ENCODE results near the gene CACNA1E.
A peak's percentile ranks its signal among the peaks of the same experiment; 100 is the strongest.

CACNA1E gene

DNA sequence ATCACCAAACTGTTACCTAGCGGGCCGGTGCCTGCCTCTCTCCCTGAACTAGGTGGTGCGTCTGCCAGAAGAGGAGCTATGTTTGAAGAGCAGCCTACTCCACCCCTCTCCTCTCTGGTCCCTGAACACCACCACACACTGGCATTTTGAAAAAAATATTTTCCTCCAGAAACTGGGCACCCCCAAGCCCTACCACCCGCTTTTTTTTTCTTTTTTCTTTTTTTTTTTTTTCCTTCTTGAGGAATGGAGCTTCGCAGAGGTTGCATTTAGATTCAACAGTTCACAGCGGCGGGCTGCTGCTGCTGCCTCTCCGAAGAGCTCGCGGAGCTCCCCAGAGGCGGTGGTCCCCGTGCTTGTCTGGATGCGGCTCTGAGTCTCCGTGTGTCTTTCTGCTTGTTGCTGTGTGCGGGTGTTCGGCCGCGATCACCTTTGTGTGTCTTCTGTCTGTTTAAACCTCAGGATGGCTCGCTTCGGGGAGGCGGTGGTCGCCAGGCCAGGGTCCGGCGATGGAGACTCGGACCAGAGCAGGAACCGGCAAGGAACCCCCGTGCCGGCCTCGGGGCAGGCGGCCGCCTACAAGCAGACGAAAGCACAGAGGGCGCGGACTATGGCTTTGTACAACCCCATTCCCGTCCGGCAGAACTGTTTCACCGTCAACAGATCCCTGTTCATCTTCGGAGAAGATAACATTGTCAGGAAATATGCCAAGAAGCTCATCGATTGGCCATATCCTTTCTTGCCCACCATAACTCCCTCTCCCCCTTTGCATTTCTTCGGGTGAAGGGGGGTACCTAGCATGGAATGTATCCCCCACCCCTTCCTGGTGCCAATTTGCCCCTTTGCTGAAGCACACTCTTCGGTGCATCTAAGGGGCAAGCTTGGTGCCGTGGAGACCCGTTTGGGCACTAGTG is at the start of gene CACNA1E:
Gene CACNA1E, plus strand, starts transcription at position 233 of the 911 bp plus-strand sequence. Its CDS starts 228 bp downstream, at position 461.
- DNase-seq, result no peak

DNA sequence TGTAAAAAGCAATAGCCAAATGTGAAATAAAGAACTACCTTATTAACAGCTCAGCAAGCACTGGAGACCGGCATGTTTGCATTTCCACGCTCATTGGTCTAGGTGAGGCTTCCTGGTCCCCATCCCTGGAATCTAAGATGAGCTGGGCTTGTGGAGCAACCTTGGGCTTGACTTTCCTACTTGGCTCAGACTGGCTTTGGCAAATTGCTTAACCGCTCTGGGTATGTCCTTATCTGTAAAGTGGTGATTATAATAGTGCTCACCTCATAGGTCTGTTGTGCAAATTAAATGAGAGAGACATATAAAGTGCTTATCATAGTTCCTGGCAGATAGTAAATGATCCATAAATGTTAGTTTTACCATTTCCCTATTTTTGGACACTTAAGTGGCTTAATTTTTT is 49.4 kb upstream of the CACNA1E start:
- DNase-seq, result no peak

DNA sequence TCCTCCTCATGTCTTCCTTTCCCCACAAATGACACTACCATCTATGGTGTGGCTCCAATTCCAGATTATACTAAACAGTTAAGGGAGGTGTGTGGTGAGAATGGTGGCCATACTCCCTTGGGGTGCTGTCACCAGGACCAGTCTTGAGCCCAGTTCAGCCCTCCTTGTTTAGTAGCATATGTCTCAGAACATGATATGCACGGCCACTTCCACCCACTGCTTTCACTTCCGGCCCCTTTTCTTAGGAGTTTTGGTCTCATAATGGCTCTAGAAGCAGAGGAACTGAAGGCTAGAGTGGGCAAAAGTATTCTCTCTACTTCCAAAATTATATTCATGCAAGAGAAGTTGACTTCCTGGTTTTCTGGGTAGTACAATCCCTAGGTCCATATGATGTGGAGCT is 45.3 kb upstream of the CACNA1E start:
- DNase-seq, result no peak

DNA sequence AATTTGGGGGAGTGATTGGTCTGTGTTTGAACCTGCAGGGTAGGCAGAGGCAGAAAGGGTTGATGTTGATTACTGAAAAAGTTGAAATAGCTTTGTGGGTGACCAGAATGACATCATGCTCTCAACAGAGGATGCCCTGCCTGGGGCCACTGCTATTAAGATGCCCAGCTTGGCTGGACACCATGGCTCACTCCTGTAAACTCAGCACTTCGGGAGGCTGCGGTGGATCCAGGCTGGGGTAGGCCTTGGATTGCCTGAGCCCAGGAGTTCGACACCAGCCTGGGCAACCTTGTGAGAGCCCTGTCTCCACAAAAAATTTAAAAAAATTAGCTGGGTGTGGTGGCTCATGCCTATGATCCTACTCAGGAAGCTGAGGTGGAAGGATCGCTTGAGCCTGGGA is 42.8 kb upstream of the CACNA1E start:
- DNase-seq, result no peak

DNA sequence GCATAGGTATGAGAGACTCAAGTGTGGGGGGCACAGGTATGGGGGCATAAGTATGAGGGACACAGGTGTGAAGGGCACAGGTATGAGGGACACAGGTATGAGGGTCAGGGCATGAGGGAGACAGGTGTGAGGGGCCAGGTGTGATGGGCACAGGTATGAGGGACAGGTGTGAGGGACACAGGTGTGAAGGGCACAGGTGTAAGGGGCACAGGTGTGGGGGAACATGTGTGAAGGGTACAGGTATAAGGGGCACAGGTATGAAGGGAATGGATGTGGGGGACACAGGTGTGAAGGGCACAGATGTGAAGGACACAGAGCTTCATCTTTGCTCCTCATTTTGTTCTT is 41.2 kb upstream of the CACNA1E start:
- no peak for DNase-seq

DNA sequence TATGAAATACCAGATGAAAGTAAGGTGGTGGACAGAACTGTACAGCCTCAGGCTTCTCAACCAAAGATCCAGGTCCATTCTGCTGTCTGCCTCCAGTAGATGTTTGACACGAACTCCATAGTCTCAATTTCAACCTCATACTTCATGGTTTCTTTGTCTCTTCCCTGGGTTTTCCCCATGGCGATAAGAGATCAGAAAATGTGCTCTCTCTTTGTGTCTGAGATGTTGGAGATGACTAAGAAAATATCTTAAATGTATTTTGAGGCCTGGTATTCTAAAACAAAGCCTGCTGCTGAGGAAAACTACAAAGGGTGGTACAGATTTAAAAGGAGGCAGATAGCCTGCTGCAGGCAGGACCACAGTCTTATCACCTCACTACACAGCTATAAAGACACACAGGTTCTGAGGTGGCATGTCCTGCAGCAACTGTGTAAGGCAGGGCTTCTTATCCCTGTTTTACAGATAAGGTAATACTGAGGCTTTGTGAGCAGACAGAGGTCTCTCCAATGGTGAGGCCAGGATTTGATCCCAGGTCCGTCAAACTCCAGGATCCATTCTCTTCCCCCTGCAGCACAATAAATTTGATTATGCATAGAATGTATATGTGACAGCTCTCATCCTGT is 40.0 kb upstream of the CACNA1E start:
- no peak for DNase-seq

DNA sequence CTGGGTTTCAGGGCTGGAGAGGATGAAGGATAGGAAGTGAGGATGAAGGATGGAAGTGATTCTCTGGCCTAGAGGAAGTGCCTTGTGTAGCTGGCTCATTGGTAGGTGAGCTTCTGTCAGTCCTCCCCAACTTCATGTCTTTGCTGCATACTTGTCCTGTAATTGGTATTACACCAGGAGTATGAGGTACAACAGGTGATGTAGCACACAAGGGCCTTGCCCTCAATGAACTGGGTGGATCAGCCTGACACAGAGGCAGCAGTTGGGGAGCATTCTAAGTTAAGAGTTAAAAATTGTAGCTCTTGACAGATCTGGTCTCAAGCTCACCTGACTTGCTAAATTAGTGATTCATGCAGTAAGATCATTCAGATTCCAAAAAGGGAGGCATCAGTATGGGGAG is 37.9 kb upstream of the CACNA1E start:
- DNase-seq, result no peak

DNA sequence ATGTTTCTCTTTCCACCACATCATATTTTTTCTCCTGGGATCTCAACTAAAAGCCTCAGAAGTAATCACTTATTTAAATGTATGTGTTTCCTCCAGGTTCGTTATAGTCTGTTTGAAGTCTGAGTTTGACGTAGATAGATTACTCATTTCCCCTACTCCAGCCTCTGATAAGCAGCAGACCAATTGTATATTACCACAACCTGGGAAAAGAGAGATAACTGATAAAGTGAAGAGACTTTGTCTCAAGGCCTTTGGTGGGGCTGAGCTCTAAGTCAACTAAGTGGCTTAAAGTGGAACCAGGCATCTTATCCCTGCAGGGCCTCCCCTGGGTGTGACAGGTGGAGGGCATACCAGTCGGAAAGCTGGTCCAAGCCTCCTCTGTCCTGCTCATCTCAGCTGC is 34.9 kb upstream of the CACNA1E start:
- no peak for DNase-seq

DNA sequence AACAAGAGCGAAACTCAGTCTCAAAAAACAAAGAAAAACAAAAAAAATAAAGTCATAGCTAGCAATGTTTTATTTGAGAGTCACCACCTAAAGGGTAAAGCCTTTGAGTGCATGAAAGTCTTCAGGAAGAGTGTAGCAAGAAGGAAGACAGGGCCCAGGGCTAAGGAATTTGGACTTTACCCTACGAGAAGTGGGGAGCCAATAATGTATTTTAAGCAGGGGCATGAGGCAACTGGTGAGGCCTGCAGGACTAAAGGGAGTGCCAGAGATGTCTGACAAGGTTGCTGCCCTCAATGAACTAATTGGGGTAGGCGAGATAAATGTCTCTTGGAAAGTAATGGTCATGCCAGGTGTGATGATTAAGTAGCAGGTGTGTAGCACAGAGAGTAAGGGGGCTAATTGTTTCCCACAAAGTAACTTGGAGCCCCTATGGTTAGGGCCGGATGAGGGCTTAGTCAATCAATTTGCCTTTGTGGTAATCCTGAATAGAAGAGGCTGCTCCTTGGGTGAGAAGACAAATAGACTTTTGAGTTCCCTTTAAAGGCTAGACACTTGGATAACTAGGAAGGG is 31.6 kb upstream of the CACNA1E start:
- no peak for DNase-seq

DNA sequence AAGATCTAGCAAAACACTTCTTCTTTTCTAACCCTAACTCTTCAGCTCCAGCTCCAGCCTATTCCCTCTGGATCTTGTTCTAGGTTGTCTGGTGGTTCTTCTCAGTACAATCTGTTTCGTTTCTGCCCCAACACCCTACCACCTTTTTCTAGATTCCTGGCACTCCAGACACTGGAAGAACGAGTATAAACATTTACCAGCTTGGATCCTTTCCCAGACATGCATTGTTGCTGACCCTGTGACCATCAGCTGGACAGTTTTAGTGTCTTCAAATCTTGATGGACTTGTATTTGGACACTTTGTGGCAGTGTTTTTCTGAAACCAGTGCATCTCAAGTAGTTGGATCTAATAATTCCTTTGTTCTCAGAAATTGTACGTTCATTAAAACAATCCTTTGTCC is 30.6 kb upstream of the CACNA1E start:
- no peak for DNase-seq

DNA sequence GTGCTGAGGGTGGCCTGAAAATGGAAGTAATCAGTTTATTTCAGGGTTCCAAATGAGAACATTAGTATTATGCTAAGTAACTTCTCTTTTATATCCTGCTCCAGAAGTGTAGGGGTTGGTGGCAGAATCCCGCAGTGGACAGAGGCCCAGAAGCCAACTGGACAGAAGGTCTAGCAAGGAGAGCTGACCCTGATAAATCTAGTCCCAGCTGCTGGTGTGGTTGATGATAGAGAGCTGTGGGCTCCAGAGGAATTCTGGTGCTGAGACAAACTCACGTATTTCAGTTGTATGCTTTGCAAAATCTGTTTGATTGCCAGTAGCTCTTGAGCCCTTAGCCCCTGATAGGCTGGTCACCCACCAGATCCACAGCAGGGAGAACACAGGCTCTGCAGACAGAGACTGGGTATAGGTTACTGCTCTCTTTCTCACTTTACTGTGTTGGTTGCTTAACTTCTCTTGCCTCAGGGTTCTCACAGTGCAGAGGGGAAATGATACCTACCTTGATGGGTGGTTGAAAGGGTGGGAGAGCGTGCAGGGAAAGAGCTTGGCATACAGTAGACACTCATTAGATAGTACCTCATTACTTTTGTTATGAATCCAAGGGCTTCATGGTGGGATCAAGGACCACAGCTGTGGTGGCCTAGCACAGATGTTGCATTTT is 29.6 kb upstream of the CACNA1E start:
- no peak for DNase-seq

DNA sequence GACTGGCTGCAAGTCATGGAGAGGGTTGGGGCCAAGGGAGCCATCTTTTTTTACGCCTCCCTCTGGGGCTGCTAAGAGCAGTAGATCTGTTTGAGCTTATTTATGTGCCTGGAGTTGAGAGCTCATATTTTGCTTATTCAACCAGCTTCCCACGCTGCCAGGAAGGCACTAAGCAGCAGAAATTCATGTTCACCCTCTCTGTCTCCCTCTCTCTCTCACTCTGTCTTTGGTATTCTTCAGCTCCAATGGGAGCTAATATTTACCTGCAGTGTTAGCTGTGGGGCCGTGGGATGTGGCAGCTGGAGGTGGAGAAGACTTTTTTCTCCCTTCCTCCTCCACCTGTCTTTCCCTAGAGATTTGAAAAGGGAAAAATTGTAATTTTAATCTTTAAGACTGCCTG is 26.8 kb upstream of the CACNA1E start:
- no peak for DNase-seq

DNA sequence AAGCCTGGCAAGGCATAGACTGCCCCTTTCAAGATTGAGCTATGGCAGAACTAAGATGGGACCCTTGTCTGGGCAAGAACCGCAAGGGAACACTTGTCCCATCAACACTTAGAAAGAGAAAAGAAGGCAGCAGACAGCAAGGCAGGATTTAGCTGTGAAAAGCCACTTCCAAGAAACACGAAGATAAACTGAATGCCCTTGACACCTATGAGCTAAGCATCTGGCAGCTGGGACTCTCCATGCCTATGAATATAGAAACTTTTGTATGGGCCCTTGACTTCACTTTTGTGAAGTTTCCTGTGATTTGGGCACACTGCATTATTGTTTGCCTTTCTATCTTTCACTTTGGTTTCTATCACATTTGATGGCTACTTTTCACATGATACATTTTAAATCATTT is 24.9 kb upstream of the CACNA1E start:
- DNase-seq, result no peak

DNA sequence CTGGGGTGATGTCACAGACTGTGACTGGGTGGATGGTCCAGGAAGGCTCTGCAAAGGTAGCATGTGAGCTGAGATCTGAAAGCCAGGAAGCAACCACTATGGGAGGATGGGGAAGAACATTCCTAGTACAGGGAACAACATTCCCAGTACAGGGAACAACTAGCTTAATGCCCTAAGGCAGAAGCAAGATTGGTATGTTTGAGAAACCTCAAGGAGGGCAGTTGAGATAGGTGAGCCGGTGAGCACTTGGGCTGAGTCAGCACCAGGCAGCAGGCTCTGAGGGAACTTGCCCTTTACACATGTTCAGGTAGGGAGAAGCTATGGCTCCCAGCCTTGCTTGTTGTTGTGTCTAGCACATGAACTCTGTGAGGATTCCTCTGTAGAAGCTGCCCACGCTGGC is 24.2 kb upstream of the CACNA1E start:
- DNase-seq, result no peak

DNA sequence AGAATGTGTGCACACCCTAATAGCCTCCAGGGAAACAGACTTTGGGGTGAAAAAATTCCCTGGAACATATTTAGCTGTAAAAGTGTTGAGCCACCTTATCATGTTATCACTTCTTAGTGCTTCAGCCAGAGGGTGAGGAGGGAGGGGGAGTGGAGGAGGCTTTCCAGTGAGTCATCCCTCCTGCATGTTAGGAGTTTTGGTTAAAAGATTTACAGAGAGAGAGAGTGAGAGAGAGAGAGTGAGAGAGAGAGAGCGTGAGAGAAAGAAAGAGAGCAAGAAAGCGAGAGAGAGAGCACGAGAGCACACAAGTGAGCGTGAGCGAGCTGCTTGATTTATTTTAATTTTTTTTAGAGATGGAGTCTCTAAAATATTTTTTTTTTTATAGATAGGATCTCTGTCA is 13.5 kb upstream of the CACNA1E start:
- DNase-seq, result no peak

DNA sequence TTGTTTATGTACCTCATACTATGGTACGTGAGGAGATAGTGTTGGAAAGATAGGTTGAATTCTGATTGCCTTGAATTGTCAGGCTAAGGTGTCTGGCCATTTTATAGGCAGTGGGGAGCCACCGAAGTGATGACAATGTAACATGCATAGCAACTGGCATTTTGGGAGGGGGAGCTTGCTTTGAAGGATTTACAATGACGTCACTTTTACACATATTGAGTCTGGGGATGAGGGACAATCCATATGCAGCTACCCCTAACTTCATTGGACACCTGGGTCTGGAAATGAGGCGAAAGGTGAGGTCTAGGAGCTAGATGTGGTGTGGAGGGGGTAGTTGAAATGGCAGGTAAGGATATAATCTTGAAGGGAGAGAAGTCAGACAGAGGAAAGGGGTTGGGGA is 7.7 kb upstream of the CACNA1E start:
- no peak for DNase-seq

DNA sequence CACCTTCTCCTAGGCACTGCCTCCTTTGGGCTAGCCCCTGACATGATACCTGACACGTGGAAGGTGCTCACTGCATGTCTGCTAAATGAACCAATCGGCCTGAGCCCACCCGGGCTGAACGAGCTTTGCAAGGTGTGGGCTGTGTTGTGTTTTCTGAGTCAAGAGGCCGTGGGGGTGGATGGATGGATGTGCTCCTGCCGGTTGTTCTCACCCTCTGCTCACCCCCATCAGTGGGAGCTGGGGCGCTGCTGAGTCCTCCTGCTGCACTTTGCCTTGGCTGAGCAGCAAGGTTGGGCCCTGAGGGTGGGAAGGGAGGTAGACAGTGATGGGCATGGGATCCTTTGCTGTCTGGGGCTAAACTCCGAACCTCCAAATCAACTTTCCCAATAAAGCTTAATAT is 6.7 kb upstream of the CACNA1E start:
- DNase-seq, result no peak

DNA sequence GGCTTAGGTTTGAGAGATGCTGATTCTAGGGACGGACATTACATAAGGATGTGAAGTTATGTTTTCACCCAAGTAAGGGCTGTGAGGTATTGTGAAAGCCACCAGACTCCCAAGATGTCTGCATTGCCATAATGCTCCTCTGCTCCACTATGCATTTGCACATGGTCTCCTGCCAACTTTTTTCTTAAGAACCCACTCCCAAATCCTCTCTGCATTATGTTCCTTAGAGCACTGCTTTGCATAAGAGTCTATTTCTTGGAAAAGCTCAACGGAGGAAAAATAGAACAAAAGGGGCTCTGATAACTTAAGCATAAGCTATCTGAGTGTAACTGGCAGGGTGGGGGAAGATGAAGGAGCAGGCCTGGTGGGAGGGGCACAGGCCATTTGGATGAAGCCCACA is 5.0 kb upstream of the CACNA1E start:
- DNase-seq, result no peak

DNA sequence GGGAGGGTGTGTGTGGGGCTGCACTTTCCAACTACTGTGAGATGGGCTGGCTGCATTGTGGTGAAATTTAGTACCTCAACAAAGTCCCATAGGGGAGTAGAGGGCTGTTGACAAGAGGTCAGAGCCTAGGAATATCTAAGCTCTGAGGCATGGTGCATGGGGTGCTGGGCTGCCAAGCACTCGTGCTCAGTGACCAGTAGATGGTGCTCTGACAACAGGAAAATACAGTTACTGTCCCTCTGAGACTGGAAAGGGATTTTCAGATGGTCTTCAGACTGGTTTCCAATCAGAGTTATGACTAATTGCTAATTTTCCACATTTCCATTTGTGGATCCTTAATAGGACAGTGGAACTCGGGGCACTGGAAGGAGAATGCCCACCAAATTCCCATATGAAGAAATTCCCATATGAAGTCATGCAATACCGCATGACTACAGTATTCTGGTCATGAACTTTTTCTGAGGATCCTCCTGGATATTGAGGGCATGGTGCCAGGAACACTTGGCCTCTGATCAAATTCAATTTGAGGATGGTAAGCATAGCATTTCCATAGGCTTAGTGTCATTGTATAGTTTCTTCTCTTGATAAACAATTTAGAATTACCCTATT is 4.1 kb upstream of the CACNA1E start:
- DNase-seq, result peak; percentile 34

DNA sequence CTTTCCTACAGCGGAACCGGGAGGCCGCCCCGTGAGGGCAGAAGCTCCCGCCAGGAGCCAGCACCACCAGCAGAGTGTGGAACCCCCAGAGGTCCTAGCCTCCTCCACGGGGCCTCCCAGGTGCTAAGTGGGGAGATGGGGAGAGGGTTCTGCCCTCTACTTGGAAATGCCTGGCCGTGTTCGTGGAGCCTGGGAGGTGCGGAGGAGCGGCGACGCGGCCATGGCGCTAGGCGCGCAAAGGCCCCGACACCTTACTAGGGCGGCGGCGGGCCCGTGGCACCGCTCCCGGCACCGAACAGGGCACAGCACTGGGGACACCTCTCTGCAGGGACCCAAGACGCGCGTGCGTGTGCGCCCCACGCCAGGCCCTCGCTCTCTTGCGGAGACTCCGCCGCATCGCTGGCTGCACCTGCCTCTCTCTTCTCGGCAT is 1.3 kb upstream of the CACNA1E start:
- DNase-seq, result no peak

DNA sequence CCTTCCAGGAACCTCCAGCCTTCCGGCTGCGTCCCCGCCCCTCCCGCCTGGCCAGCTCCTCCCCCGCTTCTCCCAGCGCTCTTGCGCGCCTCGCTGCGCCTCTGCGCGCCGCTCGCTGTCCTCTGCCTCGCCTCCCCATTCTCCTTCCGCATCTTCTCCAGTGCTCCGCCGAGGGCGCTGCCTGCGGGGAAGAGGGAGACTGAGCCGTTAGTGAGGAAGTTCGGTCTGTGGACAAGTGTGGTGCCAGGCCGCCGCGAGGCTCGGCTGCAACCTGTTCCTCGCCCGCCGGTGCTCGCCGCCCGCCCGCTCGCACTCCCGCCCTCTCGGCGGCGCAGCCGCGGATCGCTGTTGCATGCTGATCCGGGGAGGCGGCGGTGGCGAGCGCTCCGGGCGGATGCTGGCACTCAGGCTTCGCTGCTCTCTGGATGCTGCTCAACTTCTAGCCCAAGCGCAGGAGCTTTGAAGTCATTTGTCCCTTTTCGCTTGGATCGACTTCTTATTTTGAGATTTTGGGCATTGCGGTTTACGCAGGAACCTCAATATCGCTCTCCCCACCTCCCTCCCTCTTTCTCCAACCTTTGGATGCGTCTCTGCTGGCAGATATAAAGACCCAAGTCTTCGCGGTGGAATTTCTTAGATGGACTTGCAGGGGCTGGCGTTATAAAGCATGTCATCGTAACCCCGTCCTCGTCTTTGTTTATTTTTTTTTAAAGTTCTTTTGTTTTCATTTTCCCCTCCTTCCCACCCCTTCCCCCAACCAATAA is 614 bp upstream of the CACNA1E start:
- peak; percentile 61 for DNase-seq

DNA sequence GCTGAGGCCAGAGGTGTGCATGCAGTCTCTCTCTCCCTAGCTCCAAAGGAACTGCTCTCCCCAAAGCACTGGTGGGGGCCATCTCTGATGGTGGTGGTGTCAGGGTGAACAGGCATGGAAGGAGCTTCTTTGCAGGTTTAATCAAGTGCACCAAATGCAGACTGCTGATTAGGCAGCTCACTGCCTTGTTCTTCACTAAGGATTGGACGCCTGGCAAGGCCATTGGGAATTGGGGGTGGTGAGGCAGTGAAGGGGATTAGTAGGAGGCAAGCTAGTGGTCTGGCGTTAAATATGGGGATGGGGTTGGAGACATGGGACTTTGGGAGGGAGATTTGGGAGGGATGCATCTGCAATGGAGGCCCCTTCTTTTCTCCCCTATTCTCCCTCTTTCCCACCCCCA is 1.5 kb downstream of the CACNA1E start:
- DNase-seq, result no peak

All from stimulated activated CD8-positive, alpha-beta memory T cell treated with anti-CD3 and anti-CD28 coated beads, Interleukin-4, amount 100 ng/mL, for 48 hours (primary cell).